ENCODE results near the gene MAPK1.
"Not testable (repeated sequence)": the region's sequence is repeated elsewhere in the genome, so short reads cannot be mapped to it uniquely, and the experiment has no call there.

MAPK1 gene

DNA sequence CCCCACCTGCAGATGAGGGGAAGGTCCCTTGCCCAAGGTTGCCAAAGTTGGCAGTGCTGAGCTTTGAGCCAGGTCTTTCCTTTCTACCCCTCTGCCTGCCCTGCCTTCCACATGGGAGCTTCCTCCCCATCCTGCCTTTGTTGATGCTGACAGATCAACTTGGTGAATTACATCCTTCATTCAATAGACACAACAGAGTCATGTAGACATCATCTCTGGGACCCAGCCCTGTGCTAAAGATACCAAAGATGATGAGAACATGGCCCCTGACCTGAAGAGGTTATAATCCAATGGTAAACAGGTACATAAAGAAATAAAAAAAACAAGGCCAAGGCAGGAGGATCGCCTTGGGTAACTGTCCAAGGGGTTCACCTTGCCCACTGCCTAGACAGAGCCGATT is 42.4 kb upstream of the MAPK1 start:
- Histone ChIP-seq H3K36me3 (ENCODE audit: control insufficient read depth, insufficient read depth, low read length) (no peaks in the 10 kb centered on the region), H3K4me3 (ENCODE audit: low read length) (no peak overlapping the region), H3K27ac (ENCODE audit: low read depth, low read length) (no peak overlapping the region), H3K56ac (ENCODE audit: low read length) (no peak overlapping the region), H2BK15ac (replicated peaks; ENCODE audit: low read depth) (no peak overlapping the region), H3K23ac (ENCODE audit: low read length) (no peak overlapping the region), H3K9ac (ENCODE audit: low read length) (no peak overlapping the region), H3K4me1 (ENCODE audit: control insufficient read depth, low read depth, low read length) (no peaks in the 10 kb centered on the region), H3K79me2 (ENCODE audit: control insufficient read depth, insufficient read depth, low read length) (no peaks in the 10 kb centered on the region), H3K4me2 (ENCODE audit: low read length) (no peak overlapping the region), H3K18ac (ENCODE audit: low read length) (no peak overlapping the region), H3K4ac (ENCODE audit: low read depth, low read length) (no peak overlapping the region), H2BK5ac (ENCODE audit: low read length) (no peak overlapping the region), H3K27me3 (ENCODE audit: insufficient read depth, low read length, poor library complexity) (no peaks in the 10 kb centered on the region), H3K79me1 (ENCODE audit: low read length) (no peaks in the 10 kb centered on the region), H2AK5ac (ENCODE audit: low read length) (no peak overlapping the region), H4K5ac (ENCODE audit: low read length) (no peak overlapping the region), H2BK120ac (ENCODE audit: low read depth, low read length) (no peak overlapping the region), H4K8ac (ENCODE audit: low read depth, low read length) (no peak overlapping the region)
- no CpG with 5 or more reads among the region's 2 CpGs for WGBS (ENCODE audit: extremely low coverage, insufficient coverage, low lambda C conversion rate)
- DNase-seq: no peak

DNA sequence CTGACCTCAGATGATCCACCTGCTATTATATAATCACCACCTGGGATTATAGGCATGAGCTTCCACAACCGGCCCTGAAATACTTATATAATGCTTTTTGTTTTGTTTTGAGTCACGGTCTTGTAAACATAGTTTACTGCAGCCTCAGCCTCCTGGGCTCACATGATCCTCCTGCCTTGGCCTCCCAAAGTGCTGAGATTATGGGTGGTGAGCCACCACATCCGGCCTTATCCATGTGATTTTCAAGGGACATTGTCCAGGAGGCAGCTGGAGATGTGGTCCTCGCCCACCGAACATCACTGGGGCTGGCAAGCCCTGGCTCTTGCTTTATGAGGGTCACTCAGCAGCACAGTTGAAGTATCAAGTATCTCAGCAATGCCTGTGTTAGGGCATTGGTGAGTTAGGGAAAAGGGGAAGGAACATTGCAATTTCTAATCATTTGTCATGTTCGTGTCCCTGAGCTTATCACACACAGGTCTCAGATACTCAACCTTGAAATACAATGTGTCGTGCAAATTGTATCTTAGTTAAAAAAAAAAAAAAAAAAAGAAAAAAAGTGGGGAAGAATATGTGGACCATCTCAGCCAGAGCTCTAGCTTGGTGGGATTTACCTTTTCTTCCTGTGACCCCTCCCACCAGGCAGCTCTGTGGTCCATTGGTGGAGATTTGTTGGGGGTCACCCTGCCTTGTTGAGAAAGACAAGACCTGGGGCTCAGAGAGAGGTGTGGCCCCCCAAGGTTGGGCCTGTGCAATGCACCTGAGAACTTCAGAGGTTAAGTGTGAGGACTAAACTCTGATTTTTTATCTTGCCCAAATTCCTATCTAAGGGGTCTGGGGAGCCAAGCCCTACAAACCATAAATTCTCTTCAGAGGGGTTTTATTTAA is 40.4 kb upstream of the MAPK1 start:
- H3K4me1 ChIP-seq (ENCODE audit: control insufficient read depth, low read depth, low read length): no peaks in the 10 kb centered on the region
- H4K5ac ChIP-seq (ENCODE audit: low read length): no peak overlapping the region
- no peak overlapping the region for H4K8ac ChIP-seq (ENCODE audit: low read depth, low read length)
- H3K36me3 ChIP-seq (ENCODE audit: control insufficient read depth, insufficient read depth, low read length): no peaks in the 10 kb centered on the region
- H3K18ac ChIP-seq (ENCODE audit: low read length): no peak overlapping the region
- no peak overlapping the region for H3K56ac ChIP-seq (ENCODE audit: low read length)
- no peak overlapping the region for H2AK5ac ChIP-seq (ENCODE audit: low read length)
- H2BK120ac ChIP-seq (ENCODE audit: low read depth, low read length): no peak overlapping the region
- H2BK5ac ChIP-seq (ENCODE audit: low read length): no peak overlapping the region
- H3K4ac ChIP-seq (ENCODE audit: low read depth, low read length): no peak overlapping the region
- H3K23ac ChIP-seq (ENCODE audit: low read length): no peak overlapping the region
- no CpG with 5 or more reads among the region's 7 CpGs for whole genome bisulfite sequencing (ENCODE audit: extremely low coverage, insufficient coverage, low lambda C conversion rate)
- H3K27me3 ChIP-seq (ENCODE audit: insufficient read depth, low read length, poor library complexity): no peaks in the 10 kb centered on the region
- H3K79me1 ChIP-seq (ENCODE audit: low read length): no peaks in the 10 kb centered on the region
- H3K9ac ChIP-seq (ENCODE audit: low read length): no peak overlapping the region
- no peaks in the 10 kb centered on the region for H3K79me2 ChIP-seq (ENCODE audit: control insufficient read depth, insufficient read depth, low read length)
- no peak overlapping the region for H3K4me3 ChIP-seq (ENCODE audit: low read length)
- H2BK15ac ChIP-seq (replicated peaks; ENCODE audit: low read depth): no peak overlapping the region
- no peak overlapping the region for H3K27ac ChIP-seq (ENCODE audit: low read depth, low read length)
- no peak overlapping the region for H3K4me2 ChIP-seq (ENCODE audit: low read length)
- no peak for DNase-seq

DNA sequence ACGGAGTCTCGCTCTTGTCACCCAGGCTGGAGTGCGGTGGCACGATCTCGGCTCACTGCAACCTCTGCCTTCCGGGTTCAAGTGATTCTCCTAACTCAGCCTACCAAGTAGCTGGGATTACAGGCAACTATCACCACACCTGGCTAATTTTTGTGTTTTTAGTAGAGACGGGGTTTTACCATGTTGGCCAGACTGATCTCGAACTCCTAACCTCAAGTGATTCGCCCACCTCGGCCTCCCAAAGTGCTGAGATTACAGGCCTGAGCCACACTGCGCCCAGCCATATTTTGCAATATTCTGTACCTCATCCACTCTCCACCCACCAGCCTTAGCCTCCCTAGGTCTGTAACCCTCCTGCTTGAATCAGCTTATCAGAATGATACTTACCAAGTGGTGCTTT is 37.8 kb upstream of the MAPK1 start:
- not testable (repeated sequence) for H3K4me1 ChIP-seq (ENCODE audit: control insufficient read depth, low read depth, low read length); H3K27ac ChIP-seq (ENCODE audit: low read depth, low read length); H3K36me3 ChIP-seq (ENCODE audit: control insufficient read depth, insufficient read depth, low read length); H2BK120ac ChIP-seq (ENCODE audit: low read depth, low read length); H3K4ac ChIP-seq (ENCODE audit: low read depth, low read length); H3K79me1 ChIP-seq (ENCODE audit: low read length); H3K4me3 ChIP-seq (ENCODE audit: low read length); H2BK5ac ChIP-seq (ENCODE audit: low read length); H4K5ac ChIP-seq (ENCODE audit: low read length); H3K4me2 ChIP-seq (ENCODE audit: low read length); H3K79me2 ChIP-seq (ENCODE audit: control insufficient read depth, insufficient read depth, low read length); H3K56ac ChIP-seq (ENCODE audit: low read length); H3K18ac ChIP-seq (ENCODE audit: low read length); H3K27me3 ChIP-seq (ENCODE audit: insufficient read depth, low read length, poor library complexity); DNase-seq; H2BK15ac ChIP-seq (replicated peaks; ENCODE audit: low read depth); H2AK5ac ChIP-seq (ENCODE audit: low read length); H3K9ac ChIP-seq (ENCODE audit: low read length); H3K23ac ChIP-seq (ENCODE audit: low read length); H4K8ac ChIP-seq (ENCODE audit: low read depth, low read length)
- no CpG with 5 or more reads among the region's 11 CpGs for WGBS (ENCODE audit: extremely low coverage, insufficient coverage, low lambda C conversion rate)

DNA sequence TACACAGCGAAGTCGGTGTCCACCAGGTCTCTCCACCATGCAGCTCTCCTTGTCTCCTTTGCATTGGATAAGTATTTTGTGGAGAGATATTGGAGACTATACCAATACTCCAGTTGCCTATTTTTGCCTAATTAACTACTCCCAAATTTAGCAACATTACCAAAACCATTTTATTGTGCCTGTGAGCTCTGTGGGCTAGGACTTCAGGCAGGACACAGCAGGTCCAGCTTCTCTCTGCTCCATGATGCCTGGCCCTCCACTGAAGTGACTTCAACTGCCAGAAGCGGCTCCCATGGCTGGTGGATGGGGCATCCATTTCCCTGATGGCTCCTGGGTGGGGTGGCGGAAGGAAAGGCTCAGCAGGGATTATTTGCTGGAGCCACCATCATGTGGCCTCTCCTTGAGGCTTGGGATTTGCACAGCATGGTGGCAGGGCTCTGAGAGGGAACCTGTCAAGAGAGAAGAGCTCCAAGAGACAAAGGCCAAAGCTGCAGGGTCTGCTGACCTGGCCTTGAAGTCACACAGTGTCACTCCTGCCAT is 36.9 kb upstream of the MAPK1 start:
- H3K56ac ChIP-seq (ENCODE audit: low read length): no peak overlapping the region
- H3K27me3 ChIP-seq (ENCODE audit: insufficient read depth, low read length, poor library complexity): no peaks in the 10 kb centered on the region
- H2BK120ac ChIP-seq (ENCODE audit: low read depth, low read length): no peak overlapping the region
- no peak overlapping the region for H3K4ac ChIP-seq (ENCODE audit: low read depth, low read length)
- H3K18ac ChIP-seq (ENCODE audit: low read length): no peak overlapping the region
- H3K79me1 ChIP-seq (ENCODE audit: low read length): no peaks in the 10 kb centered on the region
- H4K5ac ChIP-seq (ENCODE audit: low read length): no peak overlapping the region
- H3K23ac ChIP-seq (ENCODE audit: low read length): no peak overlapping the region
- H2BK5ac ChIP-seq (ENCODE audit: low read length): no peak overlapping the region
- H3K9ac ChIP-seq (ENCODE audit: low read length): no peak overlapping the region
- no peaks in the 10 kb centered on the region for H3K4me1 ChIP-seq (ENCODE audit: control insufficient read depth, low read depth, low read length)
- no peak overlapping the region for H3K27ac ChIP-seq (ENCODE audit: low read depth, low read length)
- no peak overlapping the region for H4K8ac ChIP-seq (ENCODE audit: low read depth, low read length)
- no peaks in the 10 kb centered on the region for H3K79me2 ChIP-seq (ENCODE audit: control insufficient read depth, insufficient read depth, low read length)
- no peaks in the 10 kb centered on the region for H3K36me3 ChIP-seq (ENCODE audit: control insufficient read depth, insufficient read depth, low read length)
- H3K4me3 ChIP-seq (ENCODE audit: low read length): no peak overlapping the region
- no peak overlapping the region for H2BK15ac ChIP-seq (replicated peaks; ENCODE audit: low read depth)
- no CpG with 5 or more reads among the region's 4 CpGs for WGBS (ENCODE audit: extremely low coverage, insufficient coverage, low lambda C conversion rate)
- no peak overlapping the region for H3K4me2 ChIP-seq (ENCODE audit: low read length)
- no peak overlapping the region for H2AK5ac ChIP-seq (ENCODE audit: low read length)
- no peak for DNase-seq

DNA sequence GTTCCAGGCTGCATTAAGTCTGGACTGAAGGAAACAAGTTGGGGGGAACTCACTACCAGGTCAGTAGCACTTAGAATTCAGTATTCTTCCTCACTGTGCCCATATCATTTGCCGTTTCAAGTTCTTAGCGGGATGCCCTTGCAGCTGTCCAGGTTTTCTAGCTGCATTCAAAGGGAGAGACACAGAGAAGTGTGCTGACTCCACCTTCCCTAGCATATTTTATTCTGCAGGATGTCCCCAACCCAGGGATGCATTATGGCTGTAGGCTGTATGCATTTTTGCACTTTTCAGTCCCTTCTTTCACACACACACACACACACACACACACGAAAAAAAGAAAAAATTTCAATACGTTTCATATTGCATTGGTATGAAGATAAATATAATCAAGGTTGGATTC is 35.8 kb upstream of the MAPK1 start:
- no peak overlapping the region for H4K5ac ChIP-seq (ENCODE audit: low read length)
- no peak overlapping the region for H2BK5ac ChIP-seq (ENCODE audit: low read length)
- no peak overlapping the region for H3K56ac ChIP-seq (ENCODE audit: low read length)
- no peak overlapping the region for H2BK15ac ChIP-seq (replicated peaks; ENCODE audit: low read depth)
- H2BK120ac ChIP-seq (ENCODE audit: low read depth, low read length): no peak overlapping the region
- H3K18ac ChIP-seq (ENCODE audit: low read length): no peak overlapping the region
- no peak overlapping the region for H4K8ac ChIP-seq (ENCODE audit: low read depth, low read length)
- no CpG with 5 or more reads among the region's 4 CpGs for WGBS (ENCODE audit: extremely low coverage, insufficient coverage, low lambda C conversion rate)
- no peak overlapping the region for H3K27ac ChIP-seq (ENCODE audit: low read depth, low read length)
- DNase-seq: no peak
- H2AK5ac ChIP-seq (ENCODE audit: low read length): no peak overlapping the region
- H3K4me1 ChIP-seq (ENCODE audit: control insufficient read depth, low read depth, low read length): no peaks in the 10 kb centered on the region
- H3K4me3 ChIP-seq (ENCODE audit: low read length): no peak overlapping the region
- no peaks in the 10 kb centered on the region for H3K79me2 ChIP-seq (ENCODE audit: control insufficient read depth, insufficient read depth, low read length)
- no peaks in the 10 kb centered on the region for H3K27me3 ChIP-seq (ENCODE audit: insufficient read depth, low read length, poor library complexity)
- no peak overlapping the region for H3K4ac ChIP-seq (ENCODE audit: low read depth, low read length)
- H3K4me2 ChIP-seq (ENCODE audit: low read length): no peak overlapping the region
- no peak overlapping the region for H3K9ac ChIP-seq (ENCODE audit: low read length)
- H3K79me1 ChIP-seq (ENCODE audit: low read length): no peaks in the 10 kb centered on the region
- H3K23ac ChIP-seq (ENCODE audit: low read length): no peak overlapping the region
- no peaks in the 10 kb centered on the region for H3K36me3 ChIP-seq (ENCODE audit: control insufficient read depth, insufficient read depth, low read length)

Data from mesendoderm (in vitro differentiated cells).